ENCODE data around the gene STAT3.

GRCh38 chr17:42354956-42355843 is 33.0 kb downstream of the STAT3 start:
- TF ChIP-seq, protein P1, sequence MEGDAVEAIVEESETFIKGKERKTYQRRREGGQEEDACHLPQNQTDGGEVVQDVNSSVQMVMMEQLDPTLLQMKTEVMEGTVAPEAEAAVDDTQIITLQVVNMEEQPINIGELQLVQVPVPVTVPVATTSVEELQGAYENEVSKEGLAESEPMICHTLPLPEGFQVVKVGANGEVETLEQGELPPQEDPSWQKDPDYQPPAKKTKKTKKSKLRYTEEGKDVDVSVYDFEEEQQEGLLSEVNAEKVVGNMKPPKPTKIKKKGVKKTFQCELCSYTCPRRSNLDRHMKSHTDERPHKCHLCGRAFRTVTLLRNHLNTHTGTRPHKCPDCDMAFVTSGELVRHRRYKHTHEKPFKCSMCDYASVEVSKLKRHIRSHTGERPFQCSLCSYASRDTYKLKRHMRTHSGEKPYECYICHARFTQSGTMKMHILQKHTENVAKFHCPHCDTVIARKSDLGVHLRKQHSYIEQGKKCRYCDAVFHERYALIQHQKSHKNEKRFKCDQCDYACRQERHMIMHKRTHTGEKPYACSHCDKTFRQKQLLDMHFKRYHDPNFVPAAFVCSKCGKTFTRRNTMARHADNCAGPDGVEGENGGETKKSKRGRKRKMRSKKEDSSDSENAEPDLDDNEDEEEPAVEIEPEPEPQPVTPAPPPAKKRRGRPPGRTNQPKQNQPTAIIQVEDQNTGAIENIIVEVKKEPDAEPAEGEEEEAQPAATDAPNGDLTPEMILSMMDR (IDR thresholded peaks at IDR 0.05; ENCODE audit: insufficient read depth, low read length, poor library complexity, severe bottlenecking): no peak
- TF ChIP-seq EZH2phosphoT487 (conservative IDR thresholded peaks at IDR 0.05; ENCODE audit: low read length): no peak

All from SU-DHL-6 (cell line).